Panc1 (cell line): ENCODE measurements around the gene CACNA1A. TPM values are rescaled to one million over a fixed set of nuclear protein-coding genes. Genes with fewer than 3 reads are reported as not detected.
A peak's percentile ranks its signal among the peaks of the same experiment; 100 is the strongest.
"Not testable (repeated sequence)": the region's sequence is repeated elsewhere in the genome, so short reads cannot be mapped to it uniquely, and the experiment has no call there.

ENCODE experiments used
- ATAC-seq: fragments of 200-7000 bp; cut with Tn5 transposase; 2 replicates; pipeline ENCODE4 v1.9.1; 2020; ENCODE audit warnings: mild to moderate bottlenecking, moderate library complexity
- BruUV-seq: library from RNA; stranded (reverse); fragments of 400-500 nt; replicated peaks from 2 replicates; lab custom pipeline; 2021; lab: Mats Ljungman, UMichigan
- CTCF ChIA-PET: fragments of 300-600 bp; sonication (Branson Sonifier 250); formaldehyde crosslinking; loops from one replicate; lab custom pipeline; 2022; ENCODE audit warnings: antibody characterized with exemption; lab: Charles Lee
- POLR2A ChIA-PET: fragments of 300-600 bp; sonication (Branson Sonifier 250); formaldehyde crosslinking; loops from one replicate; lab custom pipeline; 2022; ENCODE audit warnings: antibody characterized with exemption; lab: Charles Lee
- DNase-seq: peaks from one replicate; pipeline ENCODE4 v3.0.0-alpha.2; 2010; ENCODE audit warnings: low read depth, low spot score
- H3K27ac ChIP-seq: 2 replicates; pipeline ENCODE4 v1.5.1; 2011; ENCODE audit warnings: mild to moderate bottlenecking, low read length, inconsistent platforms
- H3K27me3 ChIP-seq: fragments of 200-500 bp; sonication (Bioruptor generic); 2 replicates; pipeline ENCODE4 v1.6.0; 2014; ENCODE audit warnings: low read length, inconsistent platforms; ENCODE audit not compliant: control insufficient read depth, insufficient read depth
- H3K36me3 ChIP-seq: fragments of 200-500 bp; sonication (Bioruptor generic); 2 replicates; pipeline ENCODE4 v1.5.1; 2014; ENCODE audit warnings: inconsistent platforms, mild to moderate bottlenecking, low read length, moderate library complexity; ENCODE audit not compliant: control insufficient read depth, insufficient read depth
- H3K4me1 ChIP-seq: 2 replicates; pipeline ENCODE4 v1.5.1; 2011; ENCODE audit warnings: inconsistent platforms, mild to moderate bottlenecking, low read length, moderate library complexity; ENCODE audit not compliant: control insufficient read depth, insufficient read depth
- H3K4me3 ChIP-seq, 2 experiments: 2 replicates each; pipeline ENCODE4 v1.5.1; 2011 to 2012; ENCODE audit warnings: low read depth in 2 of 2, low read length in 2 of 2, mild to moderate bottlenecking in 2 of 2, inconsistent platforms in 1 of 2, moderate library complexity in 1 of 2
- H3K9me3 ChIP-seq: fragments of 200-500 bp; sonication (Bioruptor generic); 2 replicates; pipeline ENCODE4 v1.5.1; 2014; ENCODE audit warnings: low read depth, mild to moderate bottlenecking, inconsistent platforms, low read length, moderate library complexity; ENCODE audit not compliant: control insufficient read depth, insufficient read depth
- POLR2AphosphoS5 ChIP-seq: IDR thresholded peaks from 2 replicates; pipeline ENCODE4 v1.6.1; 2012; ENCODE audit warnings: mild to moderate bottlenecking, low read depth, low read length, moderate library complexity
- SIN3A ChIP-seq: IDR thresholded peaks from 2 replicates; pipeline ENCODE4 v1.6.1; 2012; ENCODE audit warnings: low read depth, mild to moderate bottlenecking, low read length, moderate library complexity, borderline replicate concordance; ENCODE audit not compliant: insufficient read depth
- TCF7L2 ChIP-seq: IDR thresholded peaks from 2 replicates; pipeline ENCODE4 v1.6.1; 2011; ENCODE audit warnings: mild to moderate bottlenecking, low read depth, low read length, inconsistent platforms
- in situ Hi-C: cut with HindIII; loops from 2 replicates; pipeline ENCODE4 v1.10.0; 2016; ENCODE audit warnings: low sequenced_read_pairs, low pct_unique_long_range_greater_than_20kb
- intact Hi-C: fragments of 100-400 bp; cut with micrococcal nuclease; formaldehyde crosslinking; loops from one replicate; pipeline ENCODE4 v1.10.0; 2022; ENCODE audit not compliant: unreplicated experiment
- total RNA-seq: library from RNA; stranded (reverse); gene quantifications from one replicate; pipeline ENCODE4 v1.2.1, GENCODE V29; 2021; ENCODE audit not compliant: unreplicated experiment
- TF ChIP-seq, protein P1 (sequence below): fragments of 450-650 bp; IDR thresholded peaks from 2 replicates; pipeline ENCODE4 v1.5.1; 2017; ENCODE audit warnings: mild to moderate bottlenecking
- TF ChIP-seq, protein P2 (sequence below), 2 experiments: IDR thresholded peaks; 2 replicates each; pipeline ENCODE4 v1.6.1; 2011 to 2012; ENCODE audit warnings: low read depth in 2 of 2, control low read depth in 1 of 2, low read length in 1 of 2, mild to moderate bottlenecking in 1 of 2, moderate library complexity in 1 of 2; ENCODE audit not compliant: insufficient read depth in 1 of 2

Gene CACNA1A
- total RNA-seq, 1 experiment from 2014 or later: 0.51 TPM

DNA sequence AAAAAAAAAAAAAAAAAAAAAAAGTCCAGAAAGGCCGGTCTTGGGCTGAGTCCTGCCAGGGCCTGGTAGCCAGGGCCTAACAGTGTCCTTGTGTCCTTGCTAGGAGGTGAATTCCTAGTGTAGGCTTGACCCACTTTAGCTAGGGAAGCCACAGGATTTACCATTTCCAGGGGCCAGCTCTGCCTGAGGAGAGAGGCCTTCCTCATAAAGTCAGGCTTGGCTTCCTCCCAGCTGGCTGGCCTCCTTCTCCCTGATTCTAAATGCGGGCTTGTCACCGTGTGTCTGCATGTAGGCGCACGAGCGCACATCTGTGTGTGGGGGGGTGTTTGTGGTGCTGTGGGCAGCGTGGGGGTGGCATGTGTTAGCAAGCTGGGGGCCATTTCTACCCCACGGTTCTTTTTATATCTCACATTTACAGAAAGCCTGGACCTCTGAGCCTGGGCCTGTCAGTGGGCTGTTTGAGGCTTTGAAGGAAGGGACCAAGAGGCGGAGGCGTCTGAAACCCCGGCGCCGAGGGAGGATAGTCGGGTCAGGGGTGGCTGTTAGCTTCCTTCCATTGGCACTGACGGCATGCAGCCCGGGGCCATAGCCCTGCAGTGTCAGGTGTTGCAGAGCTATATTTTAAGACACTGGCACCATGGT is 324.4 kb downstream of the CACNA1A start:
- BruUV-seq: no TSS peak
- ATAC-seq: peak; percentile 85
- Histone ChIP-seq H3K4me3 (no peak overlapping the region), H3K4me1 (peaks cover 14% of the 10 kb centered on the region), H3K27ac (peak overlapping the region; percentile 76), H3K27me3 (no peaks in the 10 kb centered on the region), H3K9me3 (no peaks in the 10 kb centered on the region), H3K36me3 (no peaks in the 10 kb centered on the region)
- intact Hi-C loops: loop anchor here (1.0 kb wide), 1 partner anchor 11 kb away; no protein-coding TSS in a partner anchor
- no peak for DNase-seq
- CTCF ChIA-PET: interaction anchor here (0.5 to 0.6 kb wide), 4 partner anchors 9 to 213 kb away, joined by 4 to 13 read pairs (median 7); no protein-coding TSS in a partner anchor
- TF ChIP-seq, protein P1, sequence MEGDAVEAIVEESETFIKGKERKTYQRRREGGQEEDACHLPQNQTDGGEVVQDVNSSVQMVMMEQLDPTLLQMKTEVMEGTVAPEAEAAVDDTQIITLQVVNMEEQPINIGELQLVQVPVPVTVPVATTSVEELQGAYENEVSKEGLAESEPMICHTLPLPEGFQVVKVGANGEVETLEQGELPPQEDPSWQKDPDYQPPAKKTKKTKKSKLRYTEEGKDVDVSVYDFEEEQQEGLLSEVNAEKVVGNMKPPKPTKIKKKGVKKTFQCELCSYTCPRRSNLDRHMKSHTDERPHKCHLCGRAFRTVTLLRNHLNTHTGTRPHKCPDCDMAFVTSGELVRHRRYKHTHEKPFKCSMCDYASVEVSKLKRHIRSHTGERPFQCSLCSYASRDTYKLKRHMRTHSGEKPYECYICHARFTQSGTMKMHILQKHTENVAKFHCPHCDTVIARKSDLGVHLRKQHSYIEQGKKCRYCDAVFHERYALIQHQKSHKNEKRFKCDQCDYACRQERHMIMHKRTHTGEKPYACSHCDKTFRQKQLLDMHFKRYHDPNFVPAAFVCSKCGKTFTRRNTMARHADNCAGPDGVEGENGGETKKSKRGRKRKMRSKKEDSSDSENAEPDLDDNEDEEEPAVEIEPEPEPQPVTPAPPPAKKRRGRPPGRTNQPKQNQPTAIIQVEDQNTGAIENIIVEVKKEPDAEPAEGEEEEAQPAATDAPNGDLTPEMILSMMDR: no peak
- no peak for TF ChIP-seq TCF7L2
- no peak for TF ChIP-seq POLR2AphosphoS5
- TF ChIP-seq, protein P2, sequence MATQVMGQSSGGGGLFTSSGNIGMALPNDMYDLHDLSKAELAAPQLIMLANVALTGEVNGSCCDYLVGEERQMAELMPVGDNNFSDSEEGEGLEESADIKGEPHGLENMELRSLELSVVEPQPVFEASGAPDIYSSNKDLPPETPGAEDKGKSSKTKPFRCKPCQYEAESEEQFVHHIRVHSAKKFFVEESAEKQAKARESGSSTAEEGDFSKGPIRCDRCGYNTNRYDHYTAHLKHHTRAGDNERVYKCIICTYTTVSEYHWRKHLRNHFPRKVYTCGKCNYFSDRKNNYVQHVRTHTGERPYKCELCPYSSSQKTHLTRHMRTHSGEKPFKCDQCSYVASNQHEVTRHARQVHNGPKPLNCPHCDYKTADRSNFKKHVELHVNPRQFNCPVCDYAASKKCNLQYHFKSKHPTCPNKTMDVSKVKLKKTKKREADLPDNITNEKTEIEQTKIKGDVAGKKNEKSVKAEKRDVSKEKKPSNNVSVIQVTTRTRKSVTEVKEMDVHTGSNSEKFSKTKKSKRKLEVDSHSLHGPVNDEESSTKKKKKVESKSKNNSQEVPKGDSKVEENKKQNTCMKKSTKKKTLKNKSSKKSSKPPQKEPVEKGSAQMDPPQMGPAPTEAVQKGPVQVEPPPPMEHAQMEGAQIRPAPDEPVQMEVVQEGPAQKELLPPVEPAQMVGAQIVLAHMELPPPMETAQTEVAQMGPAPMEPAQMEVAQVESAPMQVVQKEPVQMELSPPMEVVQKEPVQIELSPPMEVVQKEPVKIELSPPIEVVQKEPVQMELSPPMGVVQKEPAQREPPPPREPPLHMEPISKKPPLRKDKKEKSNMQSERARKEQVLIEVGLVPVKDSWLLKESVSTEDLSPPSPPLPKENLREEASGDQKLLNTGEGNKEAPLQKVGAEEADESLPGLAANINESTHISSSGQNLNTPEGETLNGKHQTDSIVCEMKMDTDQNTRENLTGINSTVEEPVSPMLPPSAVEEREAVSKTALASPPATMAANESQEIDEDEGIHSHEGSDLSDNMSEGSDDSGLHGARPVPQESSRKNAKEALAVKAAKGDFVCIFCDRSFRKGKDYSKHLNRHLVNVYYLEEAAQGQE (IDR thresholded peaks at IDR 0.05; ENCODE audit: insufficient read depth in 1 of 2, low read depth in 2 of 2, low read length in 1 of 2): no peak
- TF ChIP-seq SIN3A: no peak
- POLR2A ChIA-PET: interaction anchor here (0.6 kb wide), 3 partner anchors 181 to 248 kb away, joined by 5 to 19 read pairs (median 8); partner anchors contain the start of gene FARSA
- in situ Hi-C loops: no loop called here

DNA sequence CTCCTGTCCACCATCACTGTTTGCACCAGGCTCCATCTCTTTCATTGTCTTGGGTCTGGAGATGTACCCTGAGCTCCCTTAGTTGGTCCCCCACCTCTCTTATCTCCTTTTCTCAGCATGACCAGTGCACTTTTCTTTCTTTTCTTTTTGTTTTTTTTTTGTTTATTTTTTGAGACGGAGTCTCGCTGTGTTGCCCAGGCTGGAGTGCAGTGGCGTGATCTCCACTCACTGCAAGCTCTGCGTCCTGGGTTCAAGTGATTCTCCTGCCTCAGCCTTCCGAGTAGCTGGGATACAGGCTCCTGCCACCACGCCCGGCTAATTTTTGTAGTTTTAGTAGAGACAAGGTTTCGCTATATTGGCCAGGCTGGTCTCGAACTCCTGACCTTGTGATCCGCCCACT is 328.0 kb downstream of the CACNA1A start:
- H3K27me3 ChIP-seq, H3K27ac ChIP-seq, POLR2A ChIA-PET, CTCF ChIA-PET, DNase-seq, ATAC-seq, H3K9me3 ChIP-seq, intact Hi-C loops, H3K4me3 ChIP-seq, H3K36me3 ChIP-seq, in situ Hi-C loops, BruUV-seq: not testable (repeated sequence)
- H3K4me1 ChIP-seq: peaks cover 22% of the 10 kb centered on the region

DNA sequence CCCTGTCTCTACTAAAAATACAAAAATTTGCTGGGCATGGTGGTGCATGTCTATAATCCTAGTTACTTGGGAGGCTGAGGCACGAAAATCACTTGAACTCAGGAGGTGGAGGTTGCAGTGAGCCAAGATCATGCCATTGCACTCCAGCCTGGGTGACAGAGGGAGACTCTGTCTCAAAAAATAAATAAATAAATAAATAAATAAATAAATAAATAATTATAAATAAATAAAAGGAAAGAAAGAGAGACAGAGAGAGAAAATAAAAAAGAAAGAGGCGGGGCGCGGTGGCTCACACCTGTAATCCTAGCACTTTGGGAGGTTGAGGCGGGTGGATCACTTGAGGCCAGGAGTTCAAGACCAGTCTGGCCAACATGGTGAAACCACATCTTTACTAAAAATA is 328.7 kb downstream of the CACNA1A start:
- H3K36me3 ChIP-seq, POLR2A ChIA-PET, CTCF ChIA-PET, DNase-seq, H3K27me3 ChIP-seq, H3K27ac ChIP-seq, intact Hi-C loops, BruUV-seq, H3K4me3 ChIP-seq, in situ Hi-C loops, ATAC-seq, H3K9me3 ChIP-seq: not testable (repeated sequence)
- H3K4me1 ChIP-seq: peaks cover 27% of the 10 kb centered on the region
